Activated T-cell treated with anti-CD3 and anti-CD28 coated beads for 24 hours (primary cell): ENCODE data around the gene MAP1LC3B2.

ENCODE experiments used
- DNase-seq: peaks from one replicate; pipeline ENCODE4 v3.0.0-alpha.2; 2020; ENCODE audit warnings: low read depth

The MAP1LC3B2 gene

DNA sequence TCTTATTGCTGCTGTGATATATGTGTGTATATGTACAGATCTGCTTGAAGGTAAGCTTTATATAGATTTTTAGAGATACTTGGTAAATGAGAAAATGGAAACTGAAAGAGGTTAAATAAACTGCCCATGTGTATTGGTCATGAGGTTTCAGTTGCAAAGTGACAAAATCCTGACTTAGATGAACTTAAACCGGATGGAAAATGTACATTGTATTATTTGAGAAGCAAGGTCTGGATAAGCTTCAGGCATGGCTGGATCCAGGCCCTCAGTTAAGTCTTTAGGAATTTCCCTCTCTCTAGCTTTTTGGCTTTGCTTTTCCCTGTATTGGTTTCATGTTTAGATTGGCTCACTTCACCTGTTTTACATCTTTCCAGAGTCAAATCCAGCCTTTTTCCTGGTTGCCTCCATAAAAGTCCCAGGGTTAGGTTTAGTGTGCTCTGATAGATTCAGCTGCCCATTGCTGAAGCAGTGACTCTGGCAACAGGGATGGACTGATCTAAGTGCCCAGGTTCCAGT lies 21.0 kb upstream of the MAP1LC3B2 start:
- DNase-seq: no peak

DNA sequence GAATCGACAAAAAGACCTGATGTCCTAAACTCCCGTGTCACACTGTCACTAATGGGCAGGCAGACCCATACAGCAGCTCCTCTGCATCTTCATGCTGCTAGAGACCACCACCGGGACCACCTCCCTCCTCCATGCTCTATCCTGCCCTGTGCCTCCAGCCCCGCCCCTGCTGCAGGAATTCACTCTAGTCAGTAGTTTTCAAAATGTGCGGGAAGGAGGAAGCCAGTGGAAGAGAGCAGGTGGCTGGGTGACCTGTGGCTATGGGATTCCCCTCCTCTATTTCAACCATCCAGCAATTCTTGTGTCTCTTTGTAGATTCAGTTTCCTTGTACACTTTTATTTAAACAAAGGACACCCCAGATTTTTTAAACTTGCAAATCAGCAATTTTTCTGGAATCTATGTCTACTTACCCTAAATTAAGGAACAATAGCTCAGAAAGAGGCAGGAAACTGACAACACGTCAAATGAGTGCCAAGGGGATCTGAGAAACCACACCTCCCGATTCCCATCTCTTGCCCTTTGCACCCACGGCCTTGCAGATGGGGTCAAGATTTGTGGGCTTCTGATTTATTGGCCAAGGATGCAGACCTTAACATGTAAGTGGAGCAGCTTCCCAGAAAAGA lies 20.4 kb upstream of the MAP1LC3B2 start:
- DNase-seq: no peak

DNA sequence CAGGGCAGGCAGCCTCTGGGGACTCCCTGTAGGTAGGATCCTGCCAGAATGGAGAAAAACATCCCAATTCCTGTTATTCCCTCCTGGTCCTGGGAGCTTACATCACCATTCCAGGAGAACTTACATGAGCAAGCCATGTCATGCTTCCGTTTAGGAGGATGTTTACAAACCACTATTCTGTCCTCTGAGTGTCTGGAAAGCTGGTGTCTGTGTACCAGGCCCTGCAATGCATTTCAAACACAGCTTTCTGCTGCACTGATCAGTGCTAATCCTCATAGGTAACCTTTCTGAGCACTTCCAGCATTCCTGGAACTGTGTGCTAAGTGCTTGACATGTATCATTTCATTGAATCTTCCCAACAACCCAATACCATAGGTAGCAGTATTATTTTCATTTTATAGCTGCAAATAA lies 19.8 kb upstream of the MAP1LC3B2 start:
- DNase-seq: no peak

DNA sequence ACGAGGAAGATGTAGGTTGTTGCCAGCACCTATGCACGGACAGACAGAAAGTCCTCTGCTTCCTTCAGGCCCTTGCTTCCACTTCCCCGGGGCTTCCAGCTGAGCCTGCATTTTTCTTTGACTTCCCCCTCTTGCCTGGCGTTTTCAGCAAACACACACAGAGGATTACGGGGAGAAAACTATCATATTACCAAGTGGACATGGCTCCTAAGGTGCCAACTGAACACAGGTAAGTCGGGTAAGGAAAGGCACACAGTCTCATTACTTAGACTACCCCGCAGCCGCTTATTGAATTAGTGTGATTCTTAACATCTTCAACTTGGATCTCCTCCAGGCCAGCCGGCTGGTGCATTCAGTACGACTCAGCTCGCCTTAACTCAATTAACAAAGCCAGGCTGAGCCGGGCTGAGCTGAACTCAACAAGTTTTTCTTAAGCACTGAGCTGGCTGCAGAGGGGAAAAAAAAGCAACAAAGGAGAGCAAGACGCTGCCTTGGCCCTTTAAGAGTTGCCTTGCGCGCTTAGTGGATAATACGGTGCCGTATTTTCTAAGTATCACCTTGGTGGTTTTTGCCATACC lies 19.2 kb upstream of the MAP1LC3B2 start:
- DNase-seq: no peak

DNA sequence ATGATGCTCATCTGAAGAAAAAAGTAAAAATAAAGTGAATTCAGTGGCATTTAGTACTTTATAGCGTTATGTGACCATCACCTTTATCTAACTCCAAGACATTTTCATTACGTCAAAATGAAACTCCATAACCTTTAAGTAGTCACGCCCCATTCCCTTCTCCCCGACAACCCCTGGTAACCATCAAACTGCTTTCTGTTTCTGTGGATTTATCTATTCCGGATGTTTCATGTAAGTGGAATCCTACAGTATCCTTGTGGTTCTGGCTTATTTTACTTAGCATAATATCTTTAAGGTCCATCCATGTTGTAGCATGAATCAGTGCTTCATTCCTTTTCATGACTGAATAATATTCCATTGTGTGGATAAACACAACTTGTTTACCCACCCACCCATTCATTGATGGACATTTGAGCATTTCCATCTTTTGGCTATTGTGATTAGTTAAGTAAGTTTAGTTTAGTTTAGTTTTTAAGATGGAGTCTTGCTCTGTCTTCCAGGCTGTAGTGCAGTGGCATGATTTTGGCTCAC lies 18.5 kb upstream of the MAP1LC3B2 start:
- DNase-seq: no peak

DNA sequence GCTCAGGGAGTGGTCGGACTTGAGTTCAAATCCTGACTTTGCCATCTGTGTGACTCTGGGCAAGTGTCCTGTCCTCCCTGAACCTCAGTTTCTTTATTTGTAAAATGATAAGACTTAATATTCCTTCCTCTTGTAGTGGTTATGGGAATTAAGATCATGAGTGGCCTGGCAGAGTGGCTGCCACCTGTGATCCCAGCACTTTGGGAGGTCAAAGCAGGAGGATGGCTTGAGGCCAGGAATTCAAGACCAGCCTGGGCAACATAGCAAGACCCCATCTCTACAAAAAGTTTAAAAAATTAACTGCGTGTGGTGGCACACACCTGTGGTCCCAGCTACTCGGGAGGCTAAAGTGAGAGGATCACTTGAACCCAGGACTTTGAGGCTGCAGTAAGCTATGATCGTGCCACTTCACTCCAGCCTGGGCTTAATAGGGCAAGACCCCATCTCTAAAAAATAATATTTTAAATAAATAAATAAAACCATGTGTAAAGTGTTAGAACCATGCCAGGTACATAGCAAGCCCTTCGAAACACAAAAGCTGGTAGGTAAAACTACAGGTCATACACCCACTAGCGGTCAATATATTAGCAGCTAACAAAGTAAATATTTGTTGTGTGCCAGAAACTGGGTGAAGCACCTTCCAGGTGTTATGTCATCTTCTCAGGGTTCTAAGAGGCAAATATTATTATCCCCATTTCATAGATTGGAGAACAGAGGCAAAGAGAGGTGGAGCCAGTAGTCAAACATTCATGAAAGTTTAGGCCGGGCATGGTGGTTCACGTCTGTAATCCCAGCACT lies 17.4 kb upstream of the MAP1LC3B2 start:
- DNase-seq: no peak

DNA sequence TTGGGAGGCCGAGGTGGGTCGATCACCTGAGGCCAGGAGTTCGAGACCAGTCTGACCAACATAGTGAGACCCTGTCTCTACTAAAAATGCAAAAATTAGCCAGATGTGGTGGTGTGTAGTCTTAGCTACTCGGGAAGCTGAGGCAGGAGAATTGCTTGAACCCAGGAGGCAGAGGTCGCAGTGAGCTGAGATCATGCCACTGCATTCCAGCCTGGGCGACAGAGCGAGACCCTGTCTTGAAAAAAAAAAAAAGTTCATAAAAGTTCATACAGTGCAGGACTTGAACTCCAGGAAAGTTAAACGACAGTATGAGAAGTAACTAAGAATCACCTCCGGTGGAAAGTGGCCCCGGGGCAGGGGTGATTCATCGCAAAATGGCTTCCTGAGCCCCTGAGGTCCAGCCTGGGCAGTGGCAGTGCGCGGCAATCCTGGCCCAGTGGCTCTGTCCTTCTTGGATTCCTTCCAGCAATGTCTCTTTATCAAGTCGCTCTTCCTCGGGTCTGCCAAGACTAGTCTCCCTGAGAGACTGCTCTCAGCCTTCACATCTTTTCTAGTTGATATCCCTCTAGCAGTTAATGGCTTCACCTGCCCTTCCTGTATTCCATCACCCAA lies 16.7 kb upstream of the MAP1LC3B2 start:
- no peak for DNase-seq

DNA sequence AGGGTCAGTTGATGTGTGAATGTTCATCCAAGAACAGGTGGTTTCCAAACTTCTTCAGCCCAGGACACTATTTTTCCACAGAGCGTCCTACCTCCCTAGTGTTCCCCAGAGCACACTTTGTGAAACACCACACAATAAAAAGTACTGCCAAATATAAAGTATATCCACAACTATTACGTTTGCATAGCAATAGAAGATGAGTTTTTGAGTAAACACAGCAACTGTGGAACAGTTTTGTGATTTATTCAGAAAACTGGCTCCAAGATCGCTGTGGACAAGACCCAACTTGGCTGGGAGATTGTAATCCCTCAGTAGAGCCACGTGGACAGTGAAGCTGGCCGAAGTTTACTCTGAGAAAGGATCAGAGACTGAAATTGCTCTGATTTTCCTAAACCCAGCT lies 14.5 kb upstream of the MAP1LC3B2 start:
- DNase-seq: no peak

DNA sequence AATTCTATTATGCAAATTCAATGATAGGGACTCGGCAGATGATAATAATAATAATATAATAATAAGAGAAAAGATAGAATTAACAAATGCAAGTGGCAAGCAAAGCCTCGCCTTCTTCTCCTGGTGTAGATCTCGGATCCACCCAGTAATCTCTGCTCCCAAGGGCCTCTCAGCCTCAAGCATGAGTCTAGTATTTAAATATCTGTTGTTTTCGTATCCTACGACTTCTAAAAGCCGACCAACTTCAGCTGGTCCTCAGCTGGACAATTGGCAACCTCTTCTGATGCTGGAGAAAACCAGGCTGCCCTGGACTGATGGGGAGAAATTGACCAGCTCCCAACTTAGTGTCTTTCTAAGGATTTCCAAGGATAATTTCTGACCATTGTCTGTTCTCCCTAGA lies 14.0 kb upstream of the MAP1LC3B2 start:
- no peak for DNase-seq

DNA sequence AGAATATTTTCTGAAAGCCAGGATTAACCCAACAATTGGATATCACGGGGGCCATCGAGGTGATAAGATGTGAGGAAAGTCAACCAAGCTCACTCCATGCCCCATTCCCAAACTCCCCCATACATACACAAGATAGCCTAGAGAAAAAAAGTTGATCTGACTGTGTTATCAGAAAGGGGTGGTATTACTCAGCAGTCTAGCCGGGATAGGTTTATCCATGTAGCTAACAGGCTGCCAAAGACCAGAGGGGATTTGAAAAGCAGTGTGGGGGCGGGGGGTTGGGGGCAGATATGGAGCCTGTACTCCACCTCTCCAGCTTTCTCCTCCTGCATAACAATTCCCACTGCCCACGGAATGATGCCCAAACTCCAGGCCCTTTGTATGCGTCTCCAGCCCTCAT lies 13.2 kb upstream of the MAP1LC3B2 start:
- DNase-seq: no peak

DNA sequence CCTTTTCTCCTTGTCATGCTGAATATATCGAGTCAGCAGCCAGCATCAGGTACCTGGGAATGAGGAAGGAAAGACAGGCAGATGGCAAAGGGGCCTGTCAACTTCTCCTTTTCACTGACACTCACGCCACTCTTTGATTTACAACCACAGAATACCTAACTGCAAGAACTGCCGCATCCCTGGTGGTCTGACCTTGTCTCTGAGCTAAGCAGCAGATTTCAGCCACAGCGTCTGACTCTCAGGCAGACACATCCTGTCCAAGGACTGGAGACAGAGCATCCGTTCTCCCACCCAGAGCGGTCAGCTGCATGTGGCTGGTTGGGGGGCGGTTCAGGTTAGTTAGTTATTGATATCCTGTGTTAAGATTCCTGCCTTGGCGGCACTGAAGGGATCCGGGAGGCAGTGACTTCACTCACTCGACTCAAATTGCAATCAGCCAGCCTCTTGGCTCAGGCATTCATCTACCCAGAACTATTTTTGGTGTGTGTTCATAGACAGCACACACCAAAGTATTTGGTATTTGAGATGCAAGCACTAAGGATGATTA lies 11.2 kb upstream of the MAP1LC3B2 start:
- DNase-seq: no peak

DNA sequence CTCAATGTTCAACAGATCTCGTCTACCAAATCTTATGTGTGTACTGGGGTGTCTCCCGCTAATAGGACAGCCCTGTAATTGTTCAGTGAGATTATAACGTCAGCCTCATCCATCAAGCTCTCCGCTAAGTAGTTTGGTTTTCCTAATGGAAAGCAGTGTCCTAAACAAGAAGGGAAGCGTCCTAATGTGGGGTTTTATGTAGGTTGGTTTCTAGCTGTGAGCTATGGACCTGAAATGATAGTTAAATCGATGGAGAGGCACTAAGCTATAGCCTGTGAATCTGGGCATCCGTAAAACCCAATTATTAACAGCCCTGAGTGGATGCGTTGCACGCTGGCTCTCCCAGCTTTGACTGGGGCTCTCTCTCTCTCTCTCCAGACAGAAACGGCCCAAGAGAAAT lies 9.2 kb upstream of the MAP1LC3B2 start:
- DNase-seq: no peak

DNA sequence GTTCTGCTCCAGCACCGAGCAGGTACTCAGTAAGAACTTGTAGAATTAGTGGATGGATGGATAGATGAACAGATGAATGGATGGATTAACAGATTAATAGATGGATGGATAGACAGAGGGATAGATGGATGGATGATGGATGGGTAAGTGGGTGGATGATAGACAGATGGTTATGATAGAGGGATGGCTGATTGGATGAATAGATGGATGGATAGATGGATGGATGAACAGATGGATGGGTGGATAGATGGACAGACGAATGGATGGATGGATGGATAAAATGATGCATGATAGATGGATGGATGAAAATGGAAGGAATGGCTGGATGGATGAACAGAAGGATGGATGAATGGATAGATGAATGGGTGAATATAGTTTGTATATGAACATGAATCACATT lies 8.0 kb upstream of the MAP1LC3B2 start:
- DNase-seq: no peak

DNA sequence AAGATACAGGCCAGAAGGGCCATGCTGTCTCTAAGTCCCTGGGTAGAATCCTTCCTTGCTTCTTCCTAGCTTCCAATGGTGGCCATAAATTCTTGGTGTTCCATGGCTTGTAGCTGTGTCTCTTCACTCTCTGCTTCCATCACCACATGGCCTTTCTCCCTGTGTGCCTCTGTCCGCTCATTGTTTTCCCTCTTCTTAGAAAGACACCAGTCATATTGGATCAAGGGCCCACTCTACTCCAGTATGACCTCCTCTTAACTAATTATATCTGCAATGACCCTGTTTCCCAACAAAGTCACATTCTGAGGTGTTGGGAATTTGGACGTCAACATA lies 7.6 kb upstream of the MAP1LC3B2 start:
- DNase-seq: no peak

DNA sequence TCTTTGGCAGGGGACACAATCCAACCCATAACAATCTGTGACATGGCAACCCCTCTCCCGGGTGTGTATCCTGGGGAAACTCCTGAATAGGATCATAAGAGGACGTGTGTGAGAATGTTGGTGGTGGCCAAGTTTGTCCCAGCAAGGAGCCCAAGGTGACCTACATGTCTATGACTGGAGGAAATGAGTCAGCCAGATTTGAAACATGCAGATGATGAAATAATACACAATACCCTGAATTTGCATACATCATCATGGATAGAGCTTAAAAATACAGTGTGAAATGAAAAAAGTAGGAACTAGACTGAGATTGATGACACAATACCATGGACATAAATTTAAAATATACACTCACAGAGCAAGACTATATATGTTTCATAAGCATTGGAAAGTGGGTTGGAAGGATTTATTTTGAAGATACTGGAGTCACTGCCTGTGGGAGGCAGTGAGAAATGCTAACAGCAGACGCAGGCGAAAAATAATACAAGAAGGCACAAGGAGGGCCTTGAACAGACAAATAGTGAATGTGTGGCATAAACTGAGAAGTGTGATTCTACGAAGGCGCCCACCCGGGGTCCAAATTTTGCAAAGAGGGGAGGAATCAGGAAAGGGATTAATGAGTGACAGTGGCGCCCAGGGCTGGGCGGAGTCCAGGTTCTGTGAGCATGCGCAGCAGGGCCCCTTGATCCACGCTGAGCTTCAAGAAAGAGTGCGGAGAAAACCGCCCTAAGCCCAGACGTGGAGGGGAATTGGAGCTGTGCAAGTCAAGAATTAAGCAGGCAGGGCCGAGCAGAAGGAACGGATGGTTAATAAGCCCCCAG lies 7.0 kb upstream of the MAP1LC3B2 start:
- no peak for DNase-seq

DNA sequence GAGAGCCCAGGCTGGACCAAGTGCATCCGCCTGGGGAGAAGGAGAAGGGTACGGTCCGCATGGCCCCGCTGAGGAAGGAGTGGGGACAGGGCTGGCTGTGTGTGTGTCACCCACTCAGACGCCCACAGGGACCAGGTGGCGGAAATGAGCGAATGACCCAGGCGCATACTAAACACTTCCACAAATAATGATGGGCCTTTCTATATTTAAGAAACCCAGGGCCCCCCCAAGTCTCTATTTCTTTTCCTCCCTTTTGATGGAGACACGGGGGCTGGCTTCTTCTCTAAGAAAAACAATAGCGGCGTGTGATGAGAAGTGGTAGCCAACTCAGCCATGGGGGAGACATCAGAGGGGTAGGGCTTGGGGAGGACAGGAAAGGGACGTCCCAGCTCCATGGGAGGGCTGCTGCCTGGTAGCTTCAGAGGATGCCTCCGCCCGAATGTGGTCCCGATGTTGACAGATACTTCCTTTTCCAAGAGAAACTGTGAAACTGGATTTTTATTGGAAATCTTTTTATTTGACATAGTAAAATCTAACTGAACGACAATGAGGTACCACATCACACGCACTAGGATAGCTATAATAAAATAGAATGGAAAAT lies 6.3 kb upstream of the MAP1LC3B2 start:
- DNase-seq: no peak

DNA sequence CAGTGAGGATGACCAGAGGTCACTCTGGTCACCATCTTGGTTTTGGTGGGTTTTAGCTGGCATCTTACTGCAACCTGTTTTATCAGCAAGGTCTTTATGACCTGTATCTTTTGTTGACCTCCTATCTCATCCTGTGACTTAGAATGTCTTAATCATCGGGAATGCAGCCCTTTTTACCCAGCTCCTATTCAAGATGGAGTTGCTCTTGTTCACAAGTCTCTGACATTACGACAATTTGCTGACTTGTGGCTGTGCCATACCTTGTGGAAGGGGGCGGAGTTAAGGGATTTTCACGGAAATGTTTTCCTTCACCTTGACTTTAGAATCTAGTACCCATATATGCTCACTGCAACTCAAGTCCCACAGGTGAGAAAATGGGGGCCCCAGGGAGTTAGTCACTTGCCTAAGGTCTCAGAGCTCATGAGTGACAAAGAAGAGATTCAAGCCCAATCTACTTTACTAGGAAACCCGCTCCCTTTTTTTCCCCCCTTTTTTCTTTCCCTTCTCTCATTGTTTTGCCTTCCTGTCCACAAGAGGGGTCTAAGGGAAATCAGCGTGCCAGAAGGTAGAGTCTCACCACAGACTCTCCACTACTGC lies 2.7 kb upstream of the MAP1LC3B2 start:
- no peak for DNase-seq

DNA sequence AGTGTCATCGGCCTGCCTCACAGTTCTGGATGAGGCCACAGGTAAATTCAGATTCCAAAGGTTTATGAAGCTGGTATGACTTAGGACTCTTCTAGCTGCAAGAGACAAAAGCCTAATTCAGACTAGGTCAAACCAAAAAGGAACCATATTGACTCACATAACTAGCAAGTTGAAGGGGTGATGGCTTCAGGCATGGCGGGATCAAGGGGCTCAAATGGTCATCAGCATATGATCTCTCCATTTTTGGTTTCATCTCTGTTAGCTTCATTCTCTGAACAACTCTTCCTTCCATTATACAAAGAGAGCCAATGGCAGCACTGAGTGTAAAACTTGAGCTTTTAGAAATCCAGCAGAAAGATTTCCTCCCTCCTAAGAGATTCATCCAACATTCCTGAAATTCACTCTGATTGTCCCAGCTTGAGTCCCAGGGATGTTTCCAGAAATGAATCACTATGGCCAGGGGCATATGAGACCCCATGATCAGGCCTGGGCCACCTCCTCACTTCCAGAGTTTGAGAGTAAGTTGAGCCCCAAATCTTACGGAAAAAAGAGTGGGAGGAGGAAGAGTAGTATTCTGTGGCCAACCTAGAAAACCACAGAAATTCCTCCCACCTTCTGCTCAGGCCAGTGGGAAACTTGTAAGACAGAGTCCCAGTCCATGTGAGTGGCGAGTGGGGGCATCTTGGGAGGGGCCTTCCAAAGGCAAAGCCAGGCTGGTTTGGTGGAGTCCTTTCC lies 2.0 kb upstream of the MAP1LC3B2 start:
- no peak for DNase-seq

DNA sequence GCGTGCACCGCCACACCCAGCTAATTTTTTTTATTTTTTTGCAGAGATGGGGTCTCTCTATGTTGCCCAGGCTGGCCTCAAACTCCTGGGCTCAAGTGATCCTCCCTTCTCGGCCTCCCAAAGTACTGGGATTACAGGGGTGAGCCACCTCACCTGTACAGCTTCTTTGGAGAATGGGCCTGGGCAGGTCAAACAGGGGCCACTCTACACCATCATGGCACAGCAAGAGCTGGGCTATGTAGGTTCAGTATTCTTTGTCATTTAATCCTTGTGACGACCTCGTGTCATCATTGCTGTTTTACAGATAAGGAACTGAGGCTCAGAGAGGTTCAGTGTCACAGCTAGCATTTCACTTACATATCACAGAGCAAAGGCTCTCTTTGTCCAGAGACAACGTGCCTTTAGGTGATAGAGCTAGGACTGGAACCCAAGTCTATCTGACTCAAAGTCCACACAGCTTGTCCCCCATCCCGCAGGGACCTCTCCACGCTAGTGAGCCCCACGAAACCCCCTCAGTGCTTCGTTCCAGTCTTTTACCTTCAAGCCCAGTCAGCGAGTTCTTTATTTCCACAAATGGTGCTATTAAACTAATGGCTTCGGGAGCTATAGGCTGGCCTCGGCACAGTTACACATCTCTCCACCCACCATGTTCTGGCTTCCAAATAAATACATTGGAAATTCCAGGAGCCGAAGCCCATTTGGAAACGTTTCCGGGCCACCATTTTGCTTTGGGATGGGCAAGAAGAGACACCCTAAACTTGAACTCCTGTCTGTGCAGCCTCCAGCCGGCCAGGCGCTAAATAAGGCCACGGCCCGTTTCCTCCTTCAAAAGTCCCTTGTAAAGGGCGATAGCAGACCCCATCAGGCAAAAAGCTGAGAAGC lies 660 bp upstream of the MAP1LC3B2 start:
- no peak for DNase-seq
